A204.1 (cell line): ENCODE measurements around the gene ZIC3.

Source experiments
- FAIRE-seq: peaks from 2 replicates; lab custom pipeline; 2012; peaks lifted over from hg19 to GRCh38; lab: Jason Lieb, UNC

The ZIC3 gene

DNA sequence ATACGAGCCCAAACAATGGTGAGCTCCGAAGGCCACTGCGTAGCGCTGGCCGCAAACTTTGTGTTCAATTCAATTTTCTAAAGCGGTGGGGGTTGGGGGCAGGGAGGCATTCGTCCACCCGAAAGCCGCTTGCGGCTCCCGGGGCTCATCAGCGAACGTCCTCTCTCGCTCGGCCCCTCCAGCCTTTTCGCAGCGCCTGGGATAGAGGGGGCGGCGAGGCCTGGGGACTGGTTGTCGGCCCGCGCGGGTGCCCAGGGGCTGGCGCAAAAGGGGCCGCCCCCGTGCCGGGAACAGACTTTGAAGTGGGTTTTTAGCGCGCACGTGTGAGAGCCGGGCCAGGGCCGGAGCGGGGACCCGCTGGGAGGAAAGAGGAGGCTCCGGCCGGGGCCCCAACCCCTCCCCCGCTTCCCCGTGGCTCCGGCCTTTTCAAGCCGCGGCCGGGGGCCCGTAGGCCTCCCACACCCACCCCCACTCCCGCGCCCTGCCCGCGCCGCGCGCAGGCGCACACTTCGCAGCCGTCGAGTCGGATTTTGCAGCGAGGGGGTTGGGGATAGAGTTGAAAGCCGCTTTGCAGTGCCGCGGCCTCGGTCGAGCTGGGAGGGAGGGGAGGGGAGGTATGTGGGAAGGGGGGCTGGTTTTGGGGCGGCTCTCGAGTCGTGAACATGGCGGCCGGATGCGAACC is 8.3 kb downstream of the ZIC3 start:
- no peak for FAIRE-seq

DNA sequence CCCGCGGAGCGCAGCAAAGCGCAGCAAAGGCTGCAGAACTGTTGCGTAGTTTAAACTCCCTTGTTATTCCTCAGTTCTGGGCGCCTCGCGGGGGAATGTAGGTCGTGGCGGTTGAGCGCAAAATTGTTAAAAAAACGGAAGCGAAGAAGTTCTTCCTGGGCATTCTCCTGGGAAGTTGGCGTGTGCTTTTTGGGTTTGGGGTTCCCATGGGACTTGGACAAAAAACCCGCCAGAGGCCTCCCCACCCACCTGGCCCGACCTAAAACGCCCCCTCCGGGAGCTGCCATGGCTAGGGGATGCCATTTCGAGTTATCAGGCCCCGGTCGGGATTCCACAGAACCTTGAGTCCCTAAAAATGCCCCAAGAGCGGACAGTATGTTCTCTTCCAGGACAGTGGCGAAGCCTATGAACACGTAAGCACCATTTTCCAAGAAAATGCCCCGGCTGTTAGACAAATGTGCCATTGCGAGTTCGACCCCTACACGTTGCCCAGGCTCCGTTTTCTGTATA is 8.9 kb downstream of the ZIC3 start:
- no peak for FAIRE-seq

DNA sequence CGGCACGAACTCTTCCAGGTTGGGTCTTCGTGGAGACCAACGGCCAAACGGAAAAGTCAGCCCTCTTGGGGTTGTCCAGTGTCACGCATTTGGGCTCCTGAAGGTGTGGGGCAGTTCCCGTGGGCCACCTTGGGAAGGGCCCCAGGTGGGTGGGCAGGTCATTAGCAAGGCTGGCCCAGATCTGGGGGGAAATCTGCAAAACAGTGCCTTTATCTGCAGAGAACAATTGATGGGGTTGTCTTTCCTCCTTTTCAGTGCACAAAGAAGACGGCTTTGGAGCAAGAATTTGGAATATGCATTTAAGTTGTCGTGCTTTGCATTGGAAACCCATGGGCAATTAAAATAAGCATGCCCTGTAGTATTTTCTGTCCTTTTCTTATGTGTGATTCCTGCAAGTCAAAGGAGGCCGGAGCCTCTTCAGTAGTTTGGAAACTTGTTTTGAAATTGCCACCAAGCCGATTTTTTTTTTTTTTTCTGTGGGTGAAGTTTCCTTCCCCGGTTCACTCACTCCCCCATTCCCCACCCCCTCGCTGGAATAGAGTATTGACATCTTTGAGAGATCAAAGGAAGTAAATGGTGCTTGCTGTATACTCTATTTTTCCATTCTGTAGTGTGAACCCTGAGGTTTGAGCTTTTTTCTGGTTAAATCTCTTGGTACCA is 9.8 kb downstream of the ZIC3 start:
- FAIRE-seq, result no peak

DNA sequence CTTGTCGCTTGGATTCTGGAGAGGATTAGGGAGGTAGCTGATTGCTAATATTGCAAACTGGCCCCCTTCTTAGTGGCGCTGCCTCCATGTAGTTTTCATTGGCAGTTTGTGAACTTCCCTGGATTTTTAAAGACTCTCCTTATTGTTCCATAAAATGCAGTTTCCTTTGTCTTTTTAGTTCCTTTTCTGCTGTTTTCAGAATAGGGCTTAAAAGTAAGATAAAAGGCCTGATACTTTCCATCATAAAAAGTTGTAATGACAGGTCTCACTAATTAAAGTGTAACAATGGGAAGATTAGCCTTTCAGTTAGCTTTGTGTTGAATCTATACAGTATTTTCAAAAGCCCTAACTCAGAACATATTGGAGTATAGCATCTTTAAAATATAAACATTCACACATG is 21.2 kb downstream of the ZIC3 start:
- FAIRE-seq, result no peak

DNA sequence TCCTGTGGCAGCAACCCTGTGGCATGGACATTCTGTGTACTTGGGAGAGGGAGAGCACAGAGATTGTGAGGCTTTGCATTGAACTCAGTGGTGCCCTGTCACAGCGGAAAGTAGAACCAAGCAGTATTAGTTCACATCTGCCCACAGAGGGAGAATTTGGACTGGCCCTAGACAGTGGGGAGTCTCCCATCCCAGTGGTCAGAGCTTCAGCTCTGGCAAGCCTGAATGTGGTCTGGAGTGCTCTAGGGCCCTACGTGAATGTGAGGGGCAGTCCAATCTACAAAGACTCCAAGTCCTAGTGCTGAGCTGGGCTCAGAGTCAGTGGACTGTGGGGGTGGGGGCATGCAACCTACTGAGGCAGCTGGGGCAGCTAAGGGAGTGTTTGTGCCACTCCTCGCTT is 34.8 kb downstream of the ZIC3 start:
- no peak for FAIRE-seq
